ENCODE results near the gene OGFOD3.

DNA sequence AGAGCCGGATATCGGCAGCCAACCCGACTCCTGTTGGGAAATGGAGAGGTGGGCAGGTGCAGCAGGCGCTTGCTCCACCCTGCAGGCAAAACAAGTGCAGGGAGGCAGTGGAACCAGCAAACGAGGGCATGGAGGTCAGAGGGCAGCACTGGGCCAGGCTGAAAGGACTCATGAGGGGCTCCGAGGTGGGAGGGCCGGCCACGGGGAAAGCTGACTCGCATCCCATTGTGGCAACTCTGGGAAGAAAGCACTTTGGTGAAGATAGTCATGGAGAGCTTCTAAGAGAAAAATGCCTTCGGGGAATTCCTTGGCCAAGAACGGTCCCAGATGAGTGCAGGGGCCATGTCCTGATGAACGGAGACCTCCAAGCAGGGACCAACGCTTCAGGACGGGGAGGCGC is 27.7 kb upstream of the OGFOD3 start:
- no peak for TF ChIP-seq EZH2 (IDR thresholded peaks at IDR 0.05; ENCODE audit: borderline replicate concordance, low read length)
- TF ChIP-seq, protein P1, sequence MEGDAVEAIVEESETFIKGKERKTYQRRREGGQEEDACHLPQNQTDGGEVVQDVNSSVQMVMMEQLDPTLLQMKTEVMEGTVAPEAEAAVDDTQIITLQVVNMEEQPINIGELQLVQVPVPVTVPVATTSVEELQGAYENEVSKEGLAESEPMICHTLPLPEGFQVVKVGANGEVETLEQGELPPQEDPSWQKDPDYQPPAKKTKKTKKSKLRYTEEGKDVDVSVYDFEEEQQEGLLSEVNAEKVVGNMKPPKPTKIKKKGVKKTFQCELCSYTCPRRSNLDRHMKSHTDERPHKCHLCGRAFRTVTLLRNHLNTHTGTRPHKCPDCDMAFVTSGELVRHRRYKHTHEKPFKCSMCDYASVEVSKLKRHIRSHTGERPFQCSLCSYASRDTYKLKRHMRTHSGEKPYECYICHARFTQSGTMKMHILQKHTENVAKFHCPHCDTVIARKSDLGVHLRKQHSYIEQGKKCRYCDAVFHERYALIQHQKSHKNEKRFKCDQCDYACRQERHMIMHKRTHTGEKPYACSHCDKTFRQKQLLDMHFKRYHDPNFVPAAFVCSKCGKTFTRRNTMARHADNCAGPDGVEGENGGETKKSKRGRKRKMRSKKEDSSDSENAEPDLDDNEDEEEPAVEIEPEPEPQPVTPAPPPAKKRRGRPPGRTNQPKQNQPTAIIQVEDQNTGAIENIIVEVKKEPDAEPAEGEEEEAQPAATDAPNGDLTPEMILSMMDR (conservative IDR thresholded peaks at IDR 0.05 in 1 of 2, IDR thresholded peaks at IDR 0.05 in 1 of 2; ENCODE audit: extremely low read depth in 1 of 2, insufficient read depth in 1 of 2, low read depth in 1 of 2, low read length in 2 of 2) = no peak

Measured in mammary epithelial cell (primary cell).